KG1 (cell line): ENCODE data around the gene MRPL37.

Experiments
- DNase-seq: peaks from one replicate; lab custom pipeline; 2025; lab: John Stamatoyannopoulos, UW

The MRPL37 gene

GRCh38 chr1:54265659-54266058 is 65.7 kb downstream of the MRPL37 start:
- no peak for DNase-seq

- DNase-seq = no peak
These were observed 66.2 kb downstream of the MRPL37 start for GRCh38 chr1:54266195-54266594.

- no peak for DNase-seq
These were observed 66.9 kb downstream of the MRPL37 start for GRCh38 chr1:54266908-54267307.
